Tibial nerve (tissue), 4 donors: ENCODE measurements around the gene LRRC61.
"Not testable (repeated sequence)": the region's sequence is repeated elsewhere in the genome, so short reads cannot be mapped to it uniquely, and the experiment has no call there.

Source experiments
- EP300 ChIP-seq, 2 donors: sonication (generic); formaldehyde crosslinking; IDR thresholded peaks; one replicate each; pipeline ENCODE4 v1.6.1; 2017; ENCODE audit warnings: antibody characterized with exemption in 2 of 2, mild to moderate bottlenecking in 1 of 2
- POLR2A ChIP-seq, 2 donors: fragments of 450-650 bp; IDR thresholded peaks; one replicate each; pipeline ENCODE4 v1.6.1; 2017; ENCODE audit warnings: antibody characterized with exemption in 2 of 2, mild to moderate bottlenecking in 2 of 2, moderate library complexity in 2 of 2
- TF ChIP-seq, protein P1 (sequence below), 5 experiments: fragments of 200-600 bp in 3 of 5; fragments of 450-650 bp in 2 of 5; sonication (generic) in 3 of 5; IDR thresholded peaks; one replicate each; pipeline ENCODE4 v1.5.1; 2016 to 2019; ENCODE audit warnings: antibody characterized with exemption in 5 of 5, mild to moderate bottlenecking in 3 of 5, moderate library complexity in 2 of 5

DNA sequence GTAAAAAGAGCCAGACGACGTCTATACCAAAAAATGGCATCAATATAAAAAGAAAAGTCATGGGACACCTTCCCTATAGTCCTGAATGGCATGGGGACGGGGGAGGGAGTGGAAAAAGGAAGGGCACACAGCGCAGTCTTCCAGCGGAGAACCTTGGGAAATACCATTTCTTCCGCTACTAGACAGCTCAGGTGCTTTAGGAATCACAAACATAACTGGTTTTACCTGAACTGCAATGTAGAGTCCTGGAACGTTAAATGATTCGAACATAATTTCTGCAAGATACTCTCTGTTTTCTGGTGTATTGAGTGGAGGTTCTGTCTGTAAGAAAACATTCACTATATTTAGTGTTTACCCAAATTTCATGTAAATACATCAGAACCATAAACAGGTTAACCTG lies 28.1 kb upstream of the LRRC61 start:
- not testable (repeated sequence) for TF ChIP-seq EP300, POLR2A (IDR thresholded peaks at IDR 0.05)
- TF ChIP-seq, protein P1, sequence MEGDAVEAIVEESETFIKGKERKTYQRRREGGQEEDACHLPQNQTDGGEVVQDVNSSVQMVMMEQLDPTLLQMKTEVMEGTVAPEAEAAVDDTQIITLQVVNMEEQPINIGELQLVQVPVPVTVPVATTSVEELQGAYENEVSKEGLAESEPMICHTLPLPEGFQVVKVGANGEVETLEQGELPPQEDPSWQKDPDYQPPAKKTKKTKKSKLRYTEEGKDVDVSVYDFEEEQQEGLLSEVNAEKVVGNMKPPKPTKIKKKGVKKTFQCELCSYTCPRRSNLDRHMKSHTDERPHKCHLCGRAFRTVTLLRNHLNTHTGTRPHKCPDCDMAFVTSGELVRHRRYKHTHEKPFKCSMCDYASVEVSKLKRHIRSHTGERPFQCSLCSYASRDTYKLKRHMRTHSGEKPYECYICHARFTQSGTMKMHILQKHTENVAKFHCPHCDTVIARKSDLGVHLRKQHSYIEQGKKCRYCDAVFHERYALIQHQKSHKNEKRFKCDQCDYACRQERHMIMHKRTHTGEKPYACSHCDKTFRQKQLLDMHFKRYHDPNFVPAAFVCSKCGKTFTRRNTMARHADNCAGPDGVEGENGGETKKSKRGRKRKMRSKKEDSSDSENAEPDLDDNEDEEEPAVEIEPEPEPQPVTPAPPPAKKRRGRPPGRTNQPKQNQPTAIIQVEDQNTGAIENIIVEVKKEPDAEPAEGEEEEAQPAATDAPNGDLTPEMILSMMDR (IDR thresholded peaks at IDR 0.05) = not testable (repeated sequence)
